ENCODE data around the gene FFAR3.

The FFAR3 gene

DNA sequence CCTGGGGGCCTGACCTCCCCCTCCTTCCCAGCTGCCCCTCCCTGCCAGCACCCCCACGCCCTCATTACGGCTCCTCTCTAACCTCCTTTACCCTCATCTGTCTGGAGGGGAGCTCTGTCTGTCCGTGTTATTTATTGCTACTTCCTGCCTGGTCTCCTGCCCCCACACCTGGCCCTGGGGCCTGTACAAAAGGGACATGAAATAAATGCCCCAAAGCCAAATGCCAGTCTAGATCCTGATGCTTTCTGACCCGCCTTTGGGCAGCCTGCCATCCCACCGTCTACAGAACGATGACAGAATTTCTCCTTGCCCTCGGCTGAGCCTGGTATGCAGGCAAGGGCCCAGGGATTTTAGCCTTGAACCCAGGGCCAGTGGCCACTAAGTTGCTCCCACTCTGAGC is 44.7 kb upstream of the FFAR3 start:
- DNase-seq = no peak
- H2AFZ ChIP-seq (ENCODE audit: low read depth, low read length) = no peak overlapping the region
- no peak overlapping the region for H3K9ac ChIP-seq (ENCODE audit: low read depth, low read length)
- no peaks in the 10 kb centered on the region for H3K4me1 ChIP-seq (ENCODE audit: insufficient read depth, low read length)
- no peaks in the 10 kb centered on the region for H3K27me3 ChIP-seq (ENCODE audit: insufficient read depth, low read length, poor library complexity)
- TF ChIP-seq, protein P1, sequence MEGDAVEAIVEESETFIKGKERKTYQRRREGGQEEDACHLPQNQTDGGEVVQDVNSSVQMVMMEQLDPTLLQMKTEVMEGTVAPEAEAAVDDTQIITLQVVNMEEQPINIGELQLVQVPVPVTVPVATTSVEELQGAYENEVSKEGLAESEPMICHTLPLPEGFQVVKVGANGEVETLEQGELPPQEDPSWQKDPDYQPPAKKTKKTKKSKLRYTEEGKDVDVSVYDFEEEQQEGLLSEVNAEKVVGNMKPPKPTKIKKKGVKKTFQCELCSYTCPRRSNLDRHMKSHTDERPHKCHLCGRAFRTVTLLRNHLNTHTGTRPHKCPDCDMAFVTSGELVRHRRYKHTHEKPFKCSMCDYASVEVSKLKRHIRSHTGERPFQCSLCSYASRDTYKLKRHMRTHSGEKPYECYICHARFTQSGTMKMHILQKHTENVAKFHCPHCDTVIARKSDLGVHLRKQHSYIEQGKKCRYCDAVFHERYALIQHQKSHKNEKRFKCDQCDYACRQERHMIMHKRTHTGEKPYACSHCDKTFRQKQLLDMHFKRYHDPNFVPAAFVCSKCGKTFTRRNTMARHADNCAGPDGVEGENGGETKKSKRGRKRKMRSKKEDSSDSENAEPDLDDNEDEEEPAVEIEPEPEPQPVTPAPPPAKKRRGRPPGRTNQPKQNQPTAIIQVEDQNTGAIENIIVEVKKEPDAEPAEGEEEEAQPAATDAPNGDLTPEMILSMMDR (IDR thresholded peaks at IDR 0.05; ENCODE audit: borderline replicate concordance, extremely low read depth, low read length, poor library complexity, severe bottlenecking) = no peak
- TF ChIP-seq EZH2 (IDR thresholded peaks at IDR 0.05; ENCODE audit: borderline replicate concordance, low read depth, low read length, severe bottlenecking) = no peak
- H3K9me3 ChIP-seq (ENCODE audit: insufficient read depth, low read length, severe bottlenecking) = no peaks in the 10 kb centered on the region
- 0 out of 2 replicates have a peak, but pooled peaks cover 2% of the 10 kb centered on the region for H4K20me1 ChIP-seq (ENCODE audit: insufficient read depth, low read length)
- no peaks in the 10 kb centered on the region for H3K79me2 ChIP-seq (ENCODE audit: insufficient read depth, low read length)
- no peak overlapping the region for H3K27ac ChIP-seq (ENCODE audit: low read length)
- no peaks in the 10 kb centered on the region for H3K36me3 ChIP-seq (ENCODE audit: insufficient read depth, low read length)
- no peak overlapping the region for H3K4me3 ChIP-seq (ENCODE audit: low read depth in 1 of 2, low read length in 2 of 2)
- no peak overlapping the region for H3K4me2 ChIP-seq (ENCODE audit: insufficient read depth, low read length)
- ATAC-seq (ENCODE audit: insufficient read depth, low read depth) = no peak

DNA sequence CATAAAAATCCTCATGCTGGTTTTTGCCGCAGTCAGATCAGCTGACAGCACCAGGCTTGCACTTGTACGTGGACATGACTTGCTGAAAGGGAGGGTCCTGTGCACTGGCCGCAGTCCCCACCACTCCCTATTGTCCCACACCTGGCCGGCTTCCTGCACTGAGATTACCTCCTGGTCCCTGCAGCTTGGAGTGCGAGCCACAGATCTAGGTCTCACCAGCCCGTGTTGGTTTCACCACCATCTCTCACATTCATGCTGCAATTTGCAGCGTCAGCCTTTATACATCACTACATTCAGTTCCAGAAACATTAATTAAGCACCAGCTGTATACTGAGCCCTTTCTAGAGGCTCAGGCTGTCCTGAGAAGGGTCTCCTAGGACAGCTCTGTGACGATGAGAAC is 44.2 kb upstream of the FFAR3 start:
- 0 out of 2 replicates have a peak, but pooled peaks cover 2% of the 10 kb centered on the region for H4K20me1 ChIP-seq (ENCODE audit: insufficient read depth, low read length)
- no peak overlapping the region for H3K9ac ChIP-seq (ENCODE audit: low read depth, low read length)
- no peak overlapping the region for H3K27ac ChIP-seq (ENCODE audit: low read length)
- no peaks in the 10 kb centered on the region for H3K79me2 ChIP-seq (ENCODE audit: insufficient read depth, low read length)
- no peaks in the 10 kb centered on the region for H3K4me1 ChIP-seq (ENCODE audit: insufficient read depth, low read length)
- H3K27me3 ChIP-seq (ENCODE audit: insufficient read depth, low read length, poor library complexity) = no peaks in the 10 kb centered on the region
- no peak overlapping the region for H3K4me3 ChIP-seq (ENCODE audit: low read depth in 1 of 2, low read length in 2 of 2)
- H3K4me2 ChIP-seq (ENCODE audit: insufficient read depth, low read length) = no peak overlapping the region
- no peak for ATAC-seq (ENCODE audit: insufficient read depth, low read depth)
- no peaks in the 10 kb centered on the region for H3K36me3 ChIP-seq (ENCODE audit: insufficient read depth, low read length)
- no peak for DNase-seq
- TF ChIP-seq EZH2 (IDR thresholded peaks at IDR 0.05; ENCODE audit: borderline replicate concordance, low read depth, low read length, severe bottlenecking) = no peak
- TF ChIP-seq, protein P1 (IDR thresholded peaks at IDR 0.05; ENCODE audit: borderline replicate concordance, extremely low read depth, low read length, poor library complexity, severe bottlenecking) = no peak
- H2AFZ ChIP-seq (ENCODE audit: low read depth, low read length) = no peak overlapping the region
- no peaks in the 10 kb centered on the region for H3K9me3 ChIP-seq (ENCODE audit: insufficient read depth, low read length, severe bottlenecking)

DNA sequence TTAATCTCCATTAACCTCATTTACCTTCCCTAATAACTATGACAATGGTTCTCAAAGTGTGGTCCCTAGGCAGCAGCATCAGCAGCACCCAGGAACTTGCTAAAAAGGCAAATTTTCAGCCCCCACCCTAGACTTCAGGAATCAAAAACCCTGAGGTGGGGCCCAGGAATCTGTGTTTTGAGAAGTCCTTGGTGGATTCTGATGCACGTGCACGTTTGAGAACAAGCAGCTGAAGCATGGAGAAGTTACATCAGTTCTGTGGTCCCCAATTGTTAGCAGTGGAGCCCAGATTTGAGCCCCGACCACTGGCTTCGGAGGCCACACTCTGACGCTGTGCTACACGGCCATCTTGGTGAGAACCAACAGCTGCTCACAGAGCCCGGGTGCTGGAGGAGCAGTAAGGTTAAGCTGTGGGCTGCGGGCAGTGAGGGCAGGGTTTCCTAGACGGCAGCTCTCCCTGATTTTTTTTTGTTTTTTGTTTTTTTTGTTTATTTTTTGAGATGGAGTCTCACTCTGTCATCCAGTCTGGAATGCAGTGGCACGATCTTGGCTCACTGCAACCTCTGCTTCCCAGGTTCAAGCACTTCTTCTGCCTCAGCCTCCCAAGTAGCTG is 43.3 kb upstream of the FFAR3 start:
- no peak overlapping the region for H3K9ac ChIP-seq (ENCODE audit: low read depth, low read length)
- H3K9me3 ChIP-seq (ENCODE audit: insufficient read depth, low read length, severe bottlenecking) = no peaks in the 10 kb centered on the region
- DNase-seq = no peak
- H3K27ac ChIP-seq (ENCODE audit: low read length) = no peak overlapping the region
- no peak for ATAC-seq (ENCODE audit: insufficient read depth, low read depth)
- 0 out of 2 replicates have a peak, but pooled peaks cover 2% of the 10 kb centered on the region for H4K20me1 ChIP-seq (ENCODE audit: insufficient read depth, low read length)
- H3K4me1 ChIP-seq (ENCODE audit: insufficient read depth, low read length) = no peaks in the 10 kb centered on the region
- TF ChIP-seq, protein P1 (IDR thresholded peaks at IDR 0.05; ENCODE audit: borderline replicate concordance, extremely low read depth, low read length, poor library complexity, severe bottlenecking) = no peak
- H3K27me3 ChIP-seq (ENCODE audit: insufficient read depth, low read length, poor library complexity) = no peaks in the 10 kb centered on the region
- no peaks in the 10 kb centered on the region for H3K36me3 ChIP-seq (ENCODE audit: insufficient read depth, low read length)
- no peak overlapping the region for H3K4me3 ChIP-seq (ENCODE audit: low read depth in 1 of 2, low read length in 2 of 2)
- H3K4me2 ChIP-seq (ENCODE audit: insufficient read depth, low read length) = no peak overlapping the region
- no peak overlapping the region for H2AFZ ChIP-seq (ENCODE audit: low read depth, low read length)
- H3K79me2 ChIP-seq (ENCODE audit: insufficient read depth, low read length) = no peaks in the 10 kb centered on the region

All from DND-41 (cell line).